ENCODE measurements around the gene CYFIP2. TPM values are rescaled to one million over a fixed set of nuclear protein-coding genes. Genes with fewer than 3 reads are reported as not detected.
"Not testable (repeated sequence)": the region's sequence is repeated elsewhere in the genome, so short reads cannot be mapped to it uniquely, and the experiment has no call there.

CYFIP2 gene
- total RNA-seq, 1 donor from 2014 or later: 42.9 TPM

DNA sequence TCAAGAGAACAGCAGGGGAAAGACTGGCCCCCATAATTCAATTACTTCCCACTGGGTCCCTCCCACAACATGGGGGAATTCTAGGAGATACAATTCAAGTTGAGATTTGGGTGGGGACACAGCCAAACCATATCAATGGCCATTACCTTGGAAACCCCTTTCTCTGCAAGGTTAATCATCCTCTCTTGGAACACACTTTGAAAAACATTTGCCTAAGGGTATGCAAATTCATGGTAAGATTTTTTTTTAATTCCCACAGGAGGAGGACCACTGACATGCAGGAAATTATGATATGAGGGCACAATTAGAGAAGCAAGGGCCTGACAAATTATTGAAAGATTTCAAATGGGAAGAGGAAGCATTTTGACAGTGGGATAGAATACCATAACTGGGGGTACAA, 132.4 kb downstream of the CYFIP2 start:
- Mint-ChIP-seq H3K27me3 (ENCODE audit: unreplicated experiment) (peaks cover 1% of the 10 kb centered on the region), H3K36me3 (ENCODE audit: low read depth, unreplicated experiment) (peaks cover 5% of the 10 kb centered on the region), H3K9me3 (ENCODE audit: unreplicated experiment) (no peaks in the 10 kb centered on the region), H3K4me3 (ENCODE audit: unreplicated experiment) (no peak overlapping the region), H3K27ac (ENCODE audit: unreplicated experiment) (no peak overlapping the region), H3K4me1 (ENCODE audit: unreplicated experiment) (no peaks in the 10 kb centered on the region)
- TF ChIP-seq, protein P1, sequence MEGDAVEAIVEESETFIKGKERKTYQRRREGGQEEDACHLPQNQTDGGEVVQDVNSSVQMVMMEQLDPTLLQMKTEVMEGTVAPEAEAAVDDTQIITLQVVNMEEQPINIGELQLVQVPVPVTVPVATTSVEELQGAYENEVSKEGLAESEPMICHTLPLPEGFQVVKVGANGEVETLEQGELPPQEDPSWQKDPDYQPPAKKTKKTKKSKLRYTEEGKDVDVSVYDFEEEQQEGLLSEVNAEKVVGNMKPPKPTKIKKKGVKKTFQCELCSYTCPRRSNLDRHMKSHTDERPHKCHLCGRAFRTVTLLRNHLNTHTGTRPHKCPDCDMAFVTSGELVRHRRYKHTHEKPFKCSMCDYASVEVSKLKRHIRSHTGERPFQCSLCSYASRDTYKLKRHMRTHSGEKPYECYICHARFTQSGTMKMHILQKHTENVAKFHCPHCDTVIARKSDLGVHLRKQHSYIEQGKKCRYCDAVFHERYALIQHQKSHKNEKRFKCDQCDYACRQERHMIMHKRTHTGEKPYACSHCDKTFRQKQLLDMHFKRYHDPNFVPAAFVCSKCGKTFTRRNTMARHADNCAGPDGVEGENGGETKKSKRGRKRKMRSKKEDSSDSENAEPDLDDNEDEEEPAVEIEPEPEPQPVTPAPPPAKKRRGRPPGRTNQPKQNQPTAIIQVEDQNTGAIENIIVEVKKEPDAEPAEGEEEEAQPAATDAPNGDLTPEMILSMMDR (IDR thresholded peaks at IDR 0.05; ENCODE audit: unreplicated experiment): no peak
- no peak for DNase-seq (ENCODE audit: low spot score)

DNA sequence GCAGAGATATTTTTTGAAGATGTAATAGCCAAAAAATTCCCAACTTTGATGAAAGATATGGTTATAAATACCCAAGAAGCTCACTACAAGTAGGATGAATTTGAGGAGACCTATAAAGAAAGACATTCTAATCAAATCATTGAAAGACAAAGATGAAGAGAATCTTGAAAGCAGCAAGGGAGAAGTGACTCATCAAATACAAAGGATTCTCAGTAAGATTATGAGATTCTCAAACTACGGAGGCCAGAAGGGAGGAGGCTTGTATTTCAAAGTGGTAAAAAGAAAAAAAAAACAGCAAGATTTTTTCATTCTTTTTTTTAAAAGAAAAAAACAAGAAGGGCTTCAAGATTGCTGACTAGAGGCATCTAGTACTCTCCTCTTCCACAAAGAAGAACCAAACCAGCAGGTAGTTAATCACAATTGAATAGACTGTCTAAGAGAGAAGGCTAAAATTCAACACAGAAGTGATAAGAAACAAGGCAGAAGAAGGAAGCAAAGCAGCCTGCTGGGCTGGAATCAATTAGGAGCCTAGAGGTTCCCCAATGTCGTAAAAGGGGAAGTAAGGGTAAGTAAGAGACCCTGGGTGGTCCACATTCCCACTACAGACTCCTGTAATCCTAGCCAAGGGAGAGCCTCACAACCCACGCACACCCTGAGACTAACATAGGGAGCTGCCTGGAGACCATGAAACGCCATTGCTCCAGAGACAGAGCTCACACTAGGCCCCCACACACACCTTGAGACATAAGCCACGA, 135.0 kb downstream of the CYFIP2 start:
- no peaks in the 10 kb centered on the region for H3K9me3 Mint-ChIP-seq (ENCODE audit: unreplicated experiment)
- H3K27ac Mint-ChIP-seq (ENCODE audit: unreplicated experiment): no peak overlapping the region
- no peaks in the 10 kb centered on the region for H3K4me1 Mint-ChIP-seq (ENCODE audit: unreplicated experiment)
- no peak for DNase-seq (ENCODE audit: low spot score)
- TF ChIP-seq, protein P1 (IDR thresholded peaks at IDR 0.05; ENCODE audit: unreplicated experiment): no peak
- peaks cover 1% of the 10 kb centered on the region for H3K27me3 Mint-ChIP-seq (ENCODE audit: unreplicated experiment)
- no peaks in the 10 kb centered on the region for H3K36me3 Mint-ChIP-seq (ENCODE audit: low read depth, unreplicated experiment)
- H3K4me3 Mint-ChIP-seq (ENCODE audit: unreplicated experiment): no peak overlapping the region

DNA sequence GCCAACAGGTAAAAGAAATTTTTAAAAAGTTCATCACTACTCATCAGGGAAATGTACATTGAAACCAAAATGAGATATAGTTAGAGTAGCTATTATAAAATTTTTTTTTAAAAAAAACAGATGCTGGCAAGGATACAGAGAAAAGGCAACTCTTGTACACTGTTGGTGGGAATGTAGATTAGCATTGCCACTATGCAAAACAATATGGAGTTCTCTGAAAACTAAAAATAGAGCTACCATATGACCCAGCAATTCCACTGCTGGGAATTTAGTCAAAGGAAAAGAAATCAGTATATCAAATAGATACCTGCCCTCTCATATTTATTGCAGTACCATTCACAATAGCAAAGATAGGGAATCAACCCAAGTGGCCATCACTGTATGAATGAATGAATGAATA, 149.9 kb downstream of the CYFIP2 start:
- Mint-ChIP-seq H3K36me3 (ENCODE audit: low read depth, unreplicated experiment) (peaks cover 8% of the 10 kb centered on the region), H3K4me3 (ENCODE audit: unreplicated experiment) (no peak overlapping the region), H3K9me3 (ENCODE audit: unreplicated experiment) (peaks cover 8% of the 10 kb centered on the region), H3K4me1 (ENCODE audit: unreplicated experiment) (no peaks in the 10 kb centered on the region), H3K27me3 (ENCODE audit: unreplicated experiment) (no peaks in the 10 kb centered on the region), H3K27ac (ENCODE audit: unreplicated experiment) (no peak overlapping the region)
- TF ChIP-seq, protein P1 (IDR thresholded peaks at IDR 0.05; ENCODE audit: unreplicated experiment): no peak
- no peak for DNase-seq (ENCODE audit: low spot score)

DNA sequence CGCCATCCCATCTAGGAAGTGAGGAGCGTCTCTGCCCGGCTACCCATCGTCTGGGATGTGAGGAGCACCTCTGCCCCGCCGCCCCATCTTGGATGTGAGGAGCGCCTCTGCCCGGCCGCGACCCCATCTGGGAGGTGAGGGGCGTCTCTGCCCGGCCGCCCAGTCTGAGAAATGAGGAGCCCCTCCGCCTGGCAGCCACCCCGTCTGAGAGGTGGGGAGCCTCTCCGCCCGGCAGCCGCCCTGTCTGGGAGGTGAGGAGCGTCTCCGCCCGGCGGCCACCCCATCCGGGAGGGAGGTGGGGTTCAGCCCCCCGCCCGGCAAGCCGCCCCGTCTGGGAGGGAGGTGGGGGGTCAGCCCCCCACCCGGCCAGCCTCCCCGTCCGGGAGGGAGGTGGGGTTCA, 153.6 kb downstream of the CYFIP2 start:
- H3K4me1 Mint-ChIP-seq (ENCODE audit: unreplicated experiment); H3K27ac Mint-ChIP-seq (ENCODE audit: unreplicated experiment); DNase-seq (ENCODE audit: low spot score); H3K27me3 Mint-ChIP-seq (ENCODE audit: unreplicated experiment); H3K4me3 Mint-ChIP-seq (ENCODE audit: unreplicated experiment); H3K36me3 Mint-ChIP-seq (ENCODE audit: low read depth, unreplicated experiment); H3K9me3 Mint-ChIP-seq (ENCODE audit: unreplicated experiment): not testable (repeated sequence)

DNA sequence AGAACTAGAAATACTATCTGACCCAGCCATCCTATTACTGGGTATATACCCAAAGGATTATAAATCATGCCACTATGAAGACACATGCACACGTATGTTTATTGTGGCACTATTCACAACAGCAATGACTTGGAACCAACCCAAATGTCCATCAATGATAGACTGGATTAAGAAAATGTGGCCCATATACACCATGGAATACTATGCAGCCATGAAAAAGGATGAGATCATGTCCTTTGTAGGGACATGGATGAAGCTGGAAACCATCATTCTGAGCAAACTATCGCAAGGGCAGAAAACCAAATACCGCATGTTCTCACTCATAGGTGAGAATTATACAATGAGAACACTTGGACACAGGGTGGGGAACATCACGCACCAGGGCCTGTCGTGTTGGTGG, 164.0 kb downstream of the CYFIP2 start:
- not testable (repeated sequence) for H3K4me3 Mint-ChIP-seq (ENCODE audit: unreplicated experiment); H3K9me3 Mint-ChIP-seq (ENCODE audit: unreplicated experiment); H3K4me1 Mint-ChIP-seq (ENCODE audit: unreplicated experiment); DNase-seq (ENCODE audit: low spot score); H3K27me3 Mint-ChIP-seq (ENCODE audit: unreplicated experiment); H3K27ac Mint-ChIP-seq (ENCODE audit: unreplicated experiment); H3K36me3 Mint-ChIP-seq (ENCODE audit: low read depth, unreplicated experiment)

DNA sequence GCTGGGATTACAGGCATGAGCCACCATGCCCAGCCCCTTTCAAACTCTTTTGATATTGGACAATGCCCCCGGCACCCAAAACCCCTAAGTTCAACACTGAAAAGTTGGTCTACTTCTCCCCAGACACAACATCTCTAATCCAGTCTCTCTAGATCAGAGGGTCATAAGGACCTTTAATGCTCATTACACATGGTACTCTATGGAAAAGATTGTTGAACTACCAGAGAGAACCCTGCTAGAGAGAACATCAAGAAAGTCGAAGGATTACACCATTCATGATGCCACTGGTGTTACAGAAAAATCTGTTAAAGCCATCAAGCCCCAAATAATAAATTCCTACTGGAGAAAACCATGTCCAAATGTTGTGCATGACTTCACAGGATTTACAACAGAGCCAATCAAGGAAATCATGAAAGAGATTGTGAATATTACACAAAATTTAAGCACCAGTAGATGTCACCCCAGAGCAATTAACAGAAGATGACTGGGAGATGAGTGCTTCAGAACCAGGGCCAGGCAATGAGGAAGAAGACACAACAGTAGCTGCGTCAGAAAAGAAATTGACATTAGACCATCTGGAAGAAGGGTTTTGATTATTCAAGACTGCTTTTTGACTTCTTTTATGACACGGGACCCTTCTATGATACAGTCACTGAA, 165.7 kb downstream of the CYFIP2 start:
- DNase-seq (ENCODE audit: low spot score): no peak
- no peak overlapping the region for H3K4me3 Mint-ChIP-seq (ENCODE audit: unreplicated experiment)
- no peak overlapping the region for H3K27ac Mint-ChIP-seq (ENCODE audit: unreplicated experiment)
- H3K36me3 Mint-ChIP-seq (ENCODE audit: low read depth, unreplicated experiment): no peaks in the 10 kb centered on the region
- TF ChIP-seq, protein P1 (IDR thresholded peaks at IDR 0.05; ENCODE audit: unreplicated experiment): peak; percentile 26
- H3K27me3 Mint-ChIP-seq (ENCODE audit: unreplicated experiment): peaks cover 2% of the 10 kb centered on the region
- H3K9me3 Mint-ChIP-seq (ENCODE audit: unreplicated experiment): no peaks in the 10 kb centered on the region
- H3K4me1 Mint-ChIP-seq (ENCODE audit: unreplicated experiment): peaks cover 4% of the 10 kb centered on the region
